ENCODE measurements around the gene CNNM4.

CNNM4 gene

DNA sequence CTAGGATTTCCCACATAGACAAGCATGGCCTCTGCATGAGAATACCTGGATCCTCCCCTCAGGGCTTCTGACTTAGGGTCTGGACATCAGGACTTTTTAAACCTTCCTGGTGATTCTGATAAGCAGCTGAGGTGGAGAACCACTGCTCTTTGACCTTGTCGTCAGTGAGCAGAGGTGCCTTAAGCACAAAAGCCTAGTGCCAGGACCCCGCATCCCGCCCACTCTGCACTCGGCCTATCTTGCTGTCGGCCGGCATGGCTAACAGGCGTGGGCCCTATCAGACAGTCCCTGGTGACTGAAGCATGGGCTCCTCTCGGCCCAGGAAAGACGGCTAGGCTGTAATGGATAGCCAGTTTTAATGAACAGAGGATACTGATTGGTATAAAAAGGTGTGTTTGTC is 76.9 kb downstream of the CNNM4 start:
- no peak for DNase-seq

DNA sequence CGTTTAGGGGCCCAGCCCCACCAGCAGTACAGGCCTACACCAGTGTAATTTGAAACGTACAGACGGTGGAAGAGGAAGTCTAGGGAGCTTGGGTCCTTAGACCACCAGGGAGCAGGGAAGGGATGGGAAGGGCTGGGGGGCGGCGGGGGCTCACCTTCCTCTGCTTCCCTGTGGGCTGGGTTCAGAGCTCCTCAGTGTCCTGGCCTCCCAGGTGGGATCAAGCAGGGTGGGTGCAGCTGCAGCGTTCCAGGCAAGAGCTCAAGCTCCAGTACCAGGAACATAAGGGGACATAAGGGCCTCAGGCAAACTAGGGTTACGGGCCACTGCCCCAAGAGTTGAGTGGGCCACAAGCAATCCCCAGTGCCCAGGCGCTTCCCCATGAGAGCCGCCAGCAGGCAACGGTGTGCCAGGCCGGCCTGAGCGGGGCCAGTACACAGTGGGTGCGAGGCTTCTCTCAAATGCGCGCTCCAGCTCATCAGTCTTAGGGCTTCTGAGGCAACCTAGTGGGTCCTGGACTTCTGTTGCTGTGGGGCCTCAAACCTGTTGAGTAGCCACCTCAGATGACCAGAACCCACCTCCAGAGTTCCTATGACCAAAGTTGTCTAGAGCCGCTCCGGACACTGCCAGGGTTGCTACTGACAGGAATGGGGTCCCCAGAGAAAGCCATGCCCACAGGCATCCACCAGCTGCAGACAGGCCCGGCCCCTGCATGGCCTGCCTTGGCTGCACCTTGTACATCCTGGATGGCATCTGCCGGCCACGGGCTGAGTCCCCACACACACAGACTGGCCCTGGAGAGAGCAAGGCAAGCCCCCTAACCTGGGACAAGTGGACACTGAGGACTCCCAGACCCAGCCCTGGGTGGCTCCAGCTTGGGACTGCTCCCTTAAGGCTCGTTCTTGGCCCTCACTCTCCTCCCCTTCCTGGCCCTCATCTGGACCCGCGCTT is 77.9 kb downstream of the CNNM4 start:
- DNase-seq, result no peak

DNA sequence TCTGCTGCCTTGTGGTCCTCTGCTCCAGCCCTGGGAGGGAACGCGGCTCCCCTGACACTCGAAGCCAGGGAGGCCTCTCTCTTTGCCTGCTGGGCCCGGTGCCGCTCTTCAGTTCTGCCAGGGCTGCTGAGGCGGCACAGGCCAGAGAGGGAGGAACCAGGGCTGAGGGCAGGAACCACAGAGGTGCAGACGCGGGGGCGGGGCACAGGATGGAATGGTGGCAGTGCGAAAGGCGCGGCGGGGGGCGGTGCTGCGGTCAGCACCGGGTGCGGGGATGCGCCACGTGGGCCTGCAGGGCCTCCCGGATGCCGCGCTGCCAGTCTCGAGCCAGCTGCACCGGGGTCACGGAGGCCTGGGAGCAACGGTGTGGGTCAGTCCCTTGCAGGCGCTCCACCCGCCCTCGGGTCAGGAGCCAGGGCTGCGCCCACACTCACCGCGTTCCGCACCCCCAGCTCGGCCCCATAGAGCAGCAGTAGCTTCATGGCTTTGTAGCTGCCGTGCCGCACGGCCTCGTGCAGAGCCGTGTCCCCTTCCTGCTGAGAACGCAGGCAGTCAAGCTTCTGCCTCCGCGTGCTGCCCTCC is 78.7 kb downstream of the CNNM4 start:
- peak; percentile 82 for DNase-seq

DNA sequence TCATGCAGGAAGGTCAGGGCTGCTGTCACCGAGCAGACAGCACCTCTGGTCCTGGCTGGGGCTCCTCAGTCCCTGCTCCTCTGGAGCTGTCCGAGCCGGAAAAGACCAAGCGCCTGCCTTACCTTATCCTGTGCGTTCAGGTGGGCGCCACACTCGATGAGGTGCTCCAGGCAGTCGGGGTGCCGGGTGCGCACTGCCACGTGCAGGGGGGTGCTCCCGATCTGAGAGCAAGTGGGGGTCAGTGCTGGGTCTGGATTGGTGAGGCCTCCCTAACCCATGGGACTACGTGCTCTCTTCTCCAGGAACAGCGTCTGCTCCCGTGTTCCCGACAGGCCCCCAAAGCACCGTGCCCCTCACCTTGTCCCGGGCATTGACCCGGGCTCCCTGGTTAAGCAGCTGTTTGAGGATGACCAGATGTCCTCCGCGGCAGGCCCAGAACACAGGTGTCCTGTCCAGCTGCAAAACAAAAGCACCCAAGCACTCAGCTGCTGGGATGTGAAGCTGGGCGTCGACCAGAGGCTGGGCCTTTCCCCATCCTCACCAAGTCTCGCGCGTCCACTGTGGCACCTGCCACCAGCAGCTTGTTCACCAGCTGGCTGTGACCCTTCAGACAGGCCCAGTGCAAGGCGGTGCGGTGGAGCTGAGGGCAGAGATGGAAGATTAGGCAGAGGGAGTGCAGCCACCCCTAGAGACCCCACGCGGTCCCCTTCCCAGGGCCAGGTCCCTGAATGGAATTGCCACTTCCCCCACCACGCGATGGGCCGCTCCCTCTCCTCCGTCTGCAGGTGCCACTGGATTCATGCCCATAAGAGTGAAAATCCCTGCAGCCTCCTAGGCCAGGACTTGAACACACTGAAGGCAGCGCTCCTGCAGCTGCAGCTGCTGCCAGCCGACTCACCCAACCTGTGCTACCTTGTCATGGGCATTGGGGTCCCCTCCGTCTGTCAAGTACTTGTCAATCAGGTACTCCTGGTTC is 79.5 kb downstream of the CNNM4 start:
- no peak for DNase-seq

DNA sequence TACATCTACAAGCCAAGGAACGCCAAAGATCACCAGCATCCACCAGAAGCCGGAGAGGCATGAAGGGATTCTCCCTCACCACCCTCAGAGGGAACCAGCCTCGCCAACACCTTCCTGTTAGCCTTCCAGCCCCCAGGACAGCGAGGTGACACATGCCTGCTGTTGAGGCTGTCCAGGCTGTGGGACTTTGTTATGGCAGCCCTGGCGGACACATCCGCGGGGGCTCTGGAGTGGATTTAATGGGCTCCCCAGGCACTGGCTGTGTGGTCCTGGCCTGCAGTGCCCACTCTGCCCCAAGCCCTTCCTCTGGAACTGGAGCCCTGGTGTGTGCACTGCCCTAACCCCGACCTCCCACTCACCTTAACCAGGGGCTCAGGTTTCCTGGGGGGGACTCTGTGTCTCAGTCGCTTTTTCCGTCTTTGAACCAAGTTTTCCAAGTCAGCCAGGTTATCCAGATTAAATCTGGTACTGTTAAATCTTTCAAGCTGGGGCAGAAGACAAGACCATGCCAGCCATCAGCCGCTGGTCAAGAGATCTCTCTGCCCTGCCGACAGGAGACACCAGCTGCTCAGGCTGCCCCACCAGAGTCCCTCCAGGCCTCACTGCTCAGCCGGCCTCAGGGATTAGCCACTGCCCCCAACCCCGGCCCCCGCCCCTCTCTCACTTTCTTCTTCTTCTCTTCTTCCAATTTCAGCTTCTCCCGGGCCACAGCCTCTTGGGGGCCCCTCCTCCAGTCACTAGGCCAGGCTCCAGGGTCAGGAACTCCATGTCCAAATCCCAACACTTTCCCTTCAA is 81.2 kb downstream of the CNNM4 start:
- DNase-seq, result no peak

DNA sequence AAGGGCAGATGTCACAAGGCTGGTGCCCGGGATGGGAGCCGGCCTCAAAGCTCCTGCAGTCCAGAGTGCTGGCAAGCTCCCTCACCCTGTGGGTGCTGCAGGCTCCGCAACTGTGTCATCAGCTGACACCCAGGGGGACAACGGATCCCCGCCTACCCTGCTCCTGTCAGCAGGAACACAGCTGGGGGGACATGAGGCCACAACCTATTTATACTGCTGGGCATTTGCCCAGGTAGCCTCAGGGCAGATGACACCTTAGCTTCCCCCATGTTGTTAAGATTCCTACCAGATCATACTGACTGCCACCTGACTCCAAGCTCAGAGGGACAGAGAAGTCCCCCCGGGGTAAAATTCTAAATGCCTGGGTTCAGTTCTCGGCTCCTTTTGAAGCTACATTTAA is 81.9 kb downstream of the CNNM4 start:
- no peak for DNase-seq

DNA sequence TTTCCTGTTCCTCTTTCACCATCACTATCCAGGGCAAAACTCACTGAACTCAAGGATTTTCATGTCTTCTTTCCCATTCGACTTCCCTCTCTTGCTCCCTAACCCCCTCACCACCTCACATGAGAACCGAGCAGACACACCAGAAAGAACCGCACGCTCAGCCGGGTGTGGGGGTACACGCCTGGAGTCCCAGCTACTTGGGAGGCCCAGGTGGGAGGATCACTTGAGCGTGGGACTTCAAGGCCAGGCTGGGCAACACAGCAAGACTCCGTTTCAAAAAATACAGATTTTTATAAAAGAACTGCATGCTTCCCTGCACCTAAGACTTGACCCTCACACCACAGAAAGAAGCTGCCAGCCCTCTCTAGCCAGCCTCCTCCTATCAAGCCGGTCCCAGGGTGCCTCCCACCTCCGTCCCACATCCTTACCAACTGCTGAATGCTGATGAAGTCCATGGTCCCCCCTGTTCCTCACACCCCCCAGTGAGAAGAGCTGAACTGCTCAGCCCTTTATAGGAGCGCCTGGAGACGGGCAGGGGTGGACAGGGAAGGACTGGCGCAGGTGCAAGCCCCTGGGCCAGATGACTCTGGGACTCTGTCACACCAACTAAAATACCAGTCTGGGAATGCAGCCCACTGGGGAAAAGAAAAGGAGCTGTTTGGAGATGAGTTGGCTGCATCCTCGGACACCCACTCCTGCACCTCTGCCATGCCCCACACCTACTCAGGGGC is 83.0 kb downstream of the CNNM4 start, which contains the start of gene ANKRD23:
TSS of gene ANKRD23 (minus strand) at position 484 of the 731 bp plus-strand sequence. CDS start at position 455, 29 bp downstream.
- no peak for DNase-seq

DNA sequence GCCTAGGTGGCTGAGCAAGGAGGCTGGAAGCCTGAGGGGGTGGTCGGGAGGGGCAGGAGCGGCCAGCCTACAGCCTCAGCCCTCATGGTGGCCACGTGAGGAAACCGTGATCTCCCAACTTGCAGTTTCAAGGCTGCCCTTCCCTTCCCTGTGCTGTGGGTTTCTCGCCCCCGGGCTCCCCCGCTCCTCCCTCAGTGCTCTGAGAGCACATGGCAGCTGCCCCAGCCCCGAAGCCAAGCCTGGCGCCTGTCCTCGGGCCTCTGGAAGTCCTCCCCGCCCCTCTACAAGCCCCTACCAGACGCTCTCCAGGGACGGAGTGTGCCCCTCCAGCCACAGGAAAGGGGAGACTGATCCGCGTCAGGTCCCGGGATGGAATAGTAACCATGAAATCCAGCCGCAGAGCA is 83.7 kb downstream of the CNNM4 start:
- no peak for DNase-seq

DNA sequence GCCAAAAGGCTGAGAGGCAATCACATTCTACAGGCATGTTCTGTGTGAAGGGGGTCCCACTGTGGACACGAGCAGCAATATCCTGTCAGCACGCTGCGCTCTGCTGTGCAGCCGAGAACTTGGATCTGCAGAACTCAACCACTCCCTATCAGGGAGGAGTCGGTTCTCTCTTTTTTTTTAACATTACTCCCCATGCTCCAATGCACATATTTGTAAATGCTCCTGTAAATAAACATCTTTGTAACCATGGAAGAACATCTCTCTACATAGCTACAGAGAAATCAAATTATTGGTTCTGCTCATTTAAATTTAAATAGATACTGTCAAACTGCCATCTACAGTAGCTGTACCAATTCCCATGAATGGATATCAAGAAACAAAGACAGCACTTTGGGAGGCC is 86.1 kb downstream of the CNNM4 start:
- DNase-seq, result no peak

DNA sequence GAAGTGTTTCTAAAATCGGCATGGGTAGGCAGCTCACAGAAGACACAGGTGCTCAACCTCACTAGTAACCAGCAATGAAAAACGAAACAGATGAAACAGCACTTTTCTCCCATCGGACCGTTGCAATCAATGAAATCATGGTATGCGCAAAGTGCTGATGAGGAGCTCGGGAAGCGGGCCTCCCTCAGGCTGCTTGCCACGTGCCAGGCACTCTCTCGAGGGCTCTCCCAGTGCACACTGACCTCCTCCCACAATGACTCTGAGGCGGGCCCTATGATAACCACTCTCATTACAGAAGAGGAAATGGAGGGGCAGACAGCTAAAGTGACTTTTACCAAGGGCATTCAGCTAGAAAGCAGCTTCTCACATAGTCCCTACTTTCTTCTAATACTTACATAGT is 86.9 kb downstream of the CNNM4 start:
- DNase-seq, result no peak

DNA sequence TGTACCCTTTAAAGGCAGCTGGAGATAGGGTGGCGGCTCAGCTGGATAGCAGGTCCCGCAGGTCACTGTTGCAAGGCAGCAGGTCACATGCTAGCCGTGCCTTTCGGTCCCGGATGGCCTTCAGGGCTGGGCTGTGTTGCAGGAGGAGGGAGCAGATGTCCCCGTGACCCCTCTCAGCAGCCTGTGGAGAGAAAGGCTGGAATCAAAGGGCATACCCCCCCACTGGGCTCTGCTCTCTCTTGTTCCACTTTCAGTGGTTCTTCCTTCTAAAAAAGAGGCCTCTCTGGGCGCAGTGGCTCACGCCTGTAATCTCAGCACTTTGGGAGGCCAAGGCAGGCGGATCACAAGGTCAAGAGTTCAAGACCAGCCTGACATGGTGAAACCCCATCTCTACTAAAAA is 87.6 kb downstream of the CNNM4 start:
- DNase-seq, result no peak

DNA sequence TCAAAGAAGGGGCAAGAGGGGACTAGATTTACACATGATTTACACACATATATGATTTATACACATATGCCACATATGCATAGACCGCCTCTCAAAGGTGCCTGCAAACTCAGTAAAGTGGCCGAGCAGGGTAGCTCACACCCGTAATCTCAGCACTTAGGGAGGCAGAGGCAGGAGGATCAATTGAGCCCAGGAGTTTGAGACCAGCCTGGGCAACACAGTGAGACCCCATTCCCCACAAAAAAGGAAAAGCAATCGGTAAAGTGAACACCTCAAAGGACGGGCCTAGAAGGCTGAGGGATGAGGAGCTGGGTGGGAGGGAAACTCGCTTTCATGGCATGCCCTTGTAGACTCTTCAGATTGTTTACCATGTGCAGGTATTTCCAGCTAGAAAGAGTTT is 92.0 kb downstream of the CNNM4 start:
- no peak for DNase-seq

DNA sequence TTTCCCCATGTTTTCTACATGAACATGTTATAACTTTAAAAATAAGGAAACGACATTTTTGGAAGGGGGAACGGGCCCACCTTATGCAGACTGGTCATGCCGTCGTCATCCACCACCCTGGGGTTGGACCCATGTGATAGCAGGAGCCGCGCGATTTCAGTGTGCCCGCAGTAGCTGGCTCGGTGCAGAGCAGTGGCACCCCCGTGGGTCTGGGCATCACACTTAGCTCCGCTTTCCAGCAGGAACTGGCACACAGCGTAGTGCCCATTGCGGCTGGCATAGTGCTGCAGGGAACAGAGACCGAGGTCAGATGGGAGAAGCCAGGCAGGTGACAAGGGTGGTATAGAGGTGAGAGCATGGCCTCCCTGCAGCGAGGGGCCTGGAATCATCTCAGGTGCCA is 92.6 kb downstream of the CNNM4 start:
- no peak for DNase-seq

DNA sequence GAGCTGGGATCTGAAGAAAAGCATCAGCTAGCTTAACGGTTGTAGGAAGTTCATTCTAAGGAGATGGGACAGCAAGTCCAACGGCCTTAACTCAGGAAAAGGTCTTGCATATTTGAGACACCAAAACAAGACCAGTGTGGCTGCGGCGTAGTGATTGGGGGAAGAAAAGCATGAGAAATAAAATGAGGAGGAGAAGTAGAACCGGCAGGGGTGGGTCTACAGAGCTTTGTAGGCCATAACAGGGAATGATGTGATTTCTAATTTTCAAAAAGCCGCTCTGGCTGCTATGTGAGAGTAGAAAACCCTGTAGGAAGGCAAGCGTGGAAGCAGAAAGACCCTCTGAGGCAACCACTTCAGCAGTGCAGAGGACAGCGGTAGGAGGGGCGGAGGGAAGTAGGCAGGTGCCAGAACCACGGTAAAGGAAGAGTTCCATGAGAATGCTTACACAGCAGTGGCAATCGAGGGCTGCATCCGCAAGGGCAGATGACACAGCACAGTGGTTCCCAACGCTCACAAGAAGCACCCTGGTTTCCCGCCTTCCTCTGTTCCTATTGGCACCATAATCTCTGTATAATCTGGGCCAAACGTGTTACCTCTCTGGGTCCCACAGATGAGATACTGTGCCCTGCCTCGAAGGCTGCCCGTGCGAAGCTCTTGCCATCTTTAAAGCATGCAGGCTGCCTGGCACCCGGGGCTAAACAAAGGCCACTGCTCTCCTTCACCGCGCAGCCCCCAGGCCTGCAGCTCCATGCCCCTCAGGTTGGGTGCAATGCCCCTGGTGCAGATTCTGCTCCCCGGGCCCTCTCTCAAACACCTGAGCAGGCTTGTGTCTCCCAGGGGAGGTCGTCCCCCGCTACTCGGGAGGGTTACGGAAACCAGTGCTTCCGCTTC is 96.3 kb downstream of the CNNM4 start:
- DNase-seq, result no peak

DNA sequence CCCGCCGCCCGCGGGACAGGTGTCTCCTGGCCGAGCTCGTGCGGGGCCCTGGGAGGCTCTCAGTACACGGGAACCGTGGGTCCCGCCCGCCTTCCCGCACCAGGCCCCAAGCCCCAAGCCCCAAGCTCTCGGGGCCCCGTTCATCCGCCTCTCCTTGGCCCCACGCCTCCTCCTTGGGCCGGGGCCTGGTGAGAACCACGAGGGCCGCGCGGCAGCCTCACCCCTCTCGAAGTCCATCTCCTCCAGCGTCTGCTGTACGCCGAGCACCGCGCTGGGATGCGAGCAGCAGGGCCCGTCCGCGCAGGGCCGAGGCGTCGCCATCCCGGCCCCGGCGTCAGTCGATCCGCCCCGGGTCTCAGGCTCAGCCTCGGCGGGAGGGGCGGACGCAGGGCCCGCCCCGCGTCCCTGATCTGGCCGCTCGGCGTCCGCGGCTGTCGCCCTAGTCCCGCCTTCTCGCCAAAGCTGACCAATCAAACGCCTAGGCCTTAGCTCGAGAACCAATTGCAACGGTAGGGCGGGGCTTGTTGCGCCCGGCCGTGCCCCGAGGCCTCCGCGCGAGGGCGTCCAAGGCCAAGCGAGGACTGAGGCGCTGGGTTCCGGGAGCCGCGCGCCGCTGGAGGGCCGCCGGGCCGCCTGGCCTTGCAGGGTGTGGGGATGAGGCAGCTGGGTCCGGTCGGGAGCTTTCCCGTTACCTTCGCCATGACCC is 97.1 kb downstream of the CNNM4 start, which contains the start of gene ANKRD39:
TSS of gene ANKRD39 (minus strand) at position 350 of the 706 bp plus-strand sequence. CDS start at position 321, 29 bp downstream.
- peak; percentile 99 for DNase-seq

DNA sequence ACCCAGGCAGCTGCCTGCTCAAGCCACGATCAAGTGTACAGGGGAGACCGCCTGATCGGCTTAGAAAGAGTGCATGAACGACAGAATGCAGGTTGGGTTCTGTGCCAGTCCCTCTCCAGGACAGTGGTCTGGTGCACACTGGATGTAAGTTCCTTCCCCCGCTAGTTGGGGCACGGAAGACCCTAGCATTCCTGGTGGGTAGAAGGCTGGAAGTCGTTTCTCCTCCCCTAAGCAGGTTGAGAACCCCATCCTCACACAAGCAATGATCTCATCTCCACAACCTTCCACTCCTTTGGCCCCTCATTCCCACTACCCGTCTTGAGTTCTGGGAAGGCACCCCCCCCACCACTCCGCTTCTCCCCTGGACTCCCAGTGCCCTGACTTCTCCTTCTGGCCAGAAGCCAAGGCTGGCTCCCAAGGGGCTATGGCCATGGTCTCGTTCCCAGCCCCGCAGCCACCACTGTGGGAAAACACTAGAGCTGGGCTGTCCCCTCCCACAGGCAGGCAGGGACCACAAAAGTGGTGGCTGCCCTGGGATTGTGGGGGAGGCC is 98.5 kb downstream of the CNNM4 start:
- no peak for DNase-seq

DNA sequence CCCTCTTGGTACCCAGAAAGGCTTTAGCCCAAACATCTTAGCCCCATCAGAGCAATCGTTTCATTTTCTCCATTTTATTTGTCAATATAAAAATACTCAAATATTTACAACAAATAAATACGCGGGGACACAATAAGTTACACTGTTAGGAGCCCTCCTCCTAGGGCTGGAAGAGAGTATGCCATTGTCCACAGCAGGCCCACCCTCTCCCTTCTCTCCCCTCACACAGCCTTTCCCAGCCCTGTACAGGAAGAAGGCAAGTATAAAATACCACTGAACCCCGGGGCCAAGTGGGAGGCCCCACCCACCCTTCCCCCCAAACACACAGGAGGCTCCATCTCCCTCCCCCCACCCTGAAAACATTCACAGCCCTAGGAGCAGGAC is 99.0 kb downstream of the CNNM4 start:
- DNase-seq, result no peak

DNA sequence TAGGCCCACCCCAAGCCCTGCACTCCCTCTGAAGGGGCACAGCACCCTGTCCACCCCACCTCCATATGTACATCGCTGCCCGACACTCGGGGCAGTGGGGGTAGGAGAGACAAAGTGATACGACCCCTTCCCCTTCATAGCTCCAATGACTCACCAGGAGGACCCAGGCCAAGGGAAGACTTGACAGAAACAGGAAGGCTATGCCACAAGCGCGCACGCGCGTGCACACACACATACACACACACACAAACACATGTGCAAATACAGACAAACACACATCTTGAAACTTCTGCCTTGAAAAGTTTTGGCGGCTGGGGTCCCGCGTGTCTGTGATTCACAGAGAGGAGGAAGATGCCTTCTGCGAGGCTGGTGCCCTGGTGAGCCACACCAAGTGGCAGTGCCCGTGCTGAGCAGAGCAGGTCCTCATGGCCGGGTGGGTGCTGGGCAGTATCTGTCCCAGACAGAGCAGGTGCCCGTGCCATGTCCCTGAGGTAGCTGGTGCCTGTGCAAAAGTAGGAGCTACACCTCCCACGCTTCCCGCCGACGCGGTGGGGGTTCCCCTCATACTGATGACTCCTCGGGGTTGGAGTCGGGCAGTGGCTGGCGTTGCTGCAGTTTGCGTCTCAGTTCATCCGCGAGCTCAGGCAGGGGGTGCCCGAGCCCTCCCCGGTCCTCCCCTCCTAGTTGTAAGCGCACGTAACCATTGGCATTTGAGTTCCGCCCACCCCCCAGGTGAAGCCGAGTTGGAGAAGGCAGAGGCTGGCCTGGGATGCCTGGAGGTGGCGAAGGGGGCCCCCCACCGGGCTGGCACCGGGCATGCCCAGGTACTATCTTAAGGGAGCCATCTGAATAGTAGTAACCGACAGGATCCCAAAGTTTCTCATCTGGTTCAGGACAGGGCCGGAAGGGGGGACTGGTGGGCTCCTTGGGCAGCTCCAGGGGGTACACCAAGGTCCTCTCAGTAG is 99.6 kb downstream of the CNNM4 start:
- DNase-seq, result peak; percentile 35
